Left lung (tissue), 10 donors: ENCODE data around the gene TSHZ3. TPM values are rescaled to one million over a fixed set of nuclear protein-coding genes. Genes with fewer than 3 reads are reported as not detected.

Source experiments
- ATAC-seq: fragments of 200-7000 bp; cut with Tn5 transposase; one replicate; pipeline ENCODE4 v1.9.1; 2020; ENCODE audit warnings: moderate library complexity
- DNase-seq, 4 donors: peaks; one replicate each; pipeline ENCODE4 v3.0.0-alpha.2; 2013 to 2020
- H3K27ac ChIP-seq, 2 donors: fragments of 200-600 bp; sonication (generic) in 1 of 2; one replicate each; pipeline versions ENCODE4 v1.5.0 to v1.8.0; 2020 to 2021
- H3K27me3 ChIP-seq, 2 donors: fragments of 200-600 bp; sonication (generic) in 1 of 2; one replicate each; pipeline versions ENCODE4 v1.5.0 to v1.8.0; 2020 to 2021
- H3K36me3 ChIP-seq, 2 donors: fragments of 200-600 bp; sonication (generic) in 1 of 2; one replicate each; pipeline versions ENCODE4 v1.5.0 to v1.8.0; 2020 to 2021
- H3K4me1 ChIP-seq, 2 donors: fragments of 200-600 bp; one replicate each; pipeline ENCODE4 v1.8.0; 2021
- H3K4me3 ChIP-seq, 2 donors: fragments of 200-600 bp; sonication (generic) in 1 of 2; one replicate each; pipeline versions ENCODE4 v1.5.0 to v1.8.0; 2020 to 2021; ENCODE audit warnings: mild to moderate bottlenecking in 1 of 2
- H3K9me3 ChIP-seq, 2 donors: fragments of 200-600 bp; sonication (generic) in 1 of 2; one replicate each; pipeline versions ENCODE4 v1.5.0 to v1.8.0; 2020 to 2021
- CTCF ChIP-seq, 2 donors: fragments of 200-600 bp; sonication (generic) in 1 of 2; IDR thresholded peaks; one replicate each; pipeline versions ENCODE4 v1.5.0 to v1.8.0; 2021; ENCODE audit warnings: antibody characterized with exemption in 2 of 2
- intact Hi-C, 2 donors: fragments of 100-400 bp; cut with DNase I; formaldehyde crosslinking; loops; one replicate each; pipeline versions ENCODE4 v1.11.2 to v1.14.2; 2022
- polyA plus RNA-seq, 6 donors: library from polyadenylated mRNA; unstranded; fragments of 120-200 nt; gene quantifications; one replicate each; pipeline ENCODE4 v1.2.1, GENCODE V29; 2013; ENCODE audit not compliant: insufficient read length in 6 of 6
- total RNA-seq, 2 donors: library from RNA; stranded (reverse); fragmentation: NEBNext Ultra II Directional; extraction: Animal tissue kit (Norgen Biotek cat#: 25700); gene quantifications; one replicate each; pipeline ENCODE4 v1.2.1, GENCODE V29; 2021
- donor health status: DM: no; HTN: yes; CAD: no.
- donor health status: DM: no; HTN: no; CAD: no.

The TSHZ3 gene
- total and polyA plus RNA-seq, 8 donors, result 6.7 to 42.9 (median 35.2) TPM

DNA sequence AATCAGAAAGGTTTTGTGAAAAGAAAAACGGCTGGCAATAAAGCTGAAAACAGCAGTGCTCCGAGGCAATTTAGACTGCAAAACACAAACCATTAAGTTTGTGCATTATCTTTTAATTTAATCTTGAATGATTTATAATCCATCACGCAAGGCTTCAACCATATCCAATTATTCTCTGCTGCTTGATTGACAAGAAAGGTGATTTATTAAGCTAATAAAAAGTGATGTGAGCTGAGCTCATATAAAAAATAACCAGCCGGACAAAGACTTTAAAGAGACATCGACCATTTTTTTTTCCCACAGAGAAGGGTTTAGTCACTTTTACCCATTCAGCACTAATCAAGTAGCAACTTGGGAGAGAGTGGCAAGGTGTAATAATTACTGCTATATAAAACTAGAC is 33.6 kb downstream of the TSHZ3 start:
- H3K4me1 ChIP-seq, result peaks cover 0 to 48% of the 10 kb centered on the region in 2 donors
- no peak overlapping the region for H3K4me3 ChIP-seq
- no peak for DNase-seq
- no peaks in the 10 kb centered on the region for H3K9me3 ChIP-seq
- no peak for ATAC-seq
- no peak overlapping the region for H3K27ac ChIP-seq
- H3K36me3 ChIP-seq, result no peaks in the 10 kb centered on the region
- H3K27me3 ChIP-seq, result peaks cover 0 to 16% of the 10 kb centered on the region in 2 donors
- intact Hi-C loops, result no loop called here
- TF ChIP-seq CTCF (IDR thresholded peaks at IDR 0.05), result no peak

DNA sequence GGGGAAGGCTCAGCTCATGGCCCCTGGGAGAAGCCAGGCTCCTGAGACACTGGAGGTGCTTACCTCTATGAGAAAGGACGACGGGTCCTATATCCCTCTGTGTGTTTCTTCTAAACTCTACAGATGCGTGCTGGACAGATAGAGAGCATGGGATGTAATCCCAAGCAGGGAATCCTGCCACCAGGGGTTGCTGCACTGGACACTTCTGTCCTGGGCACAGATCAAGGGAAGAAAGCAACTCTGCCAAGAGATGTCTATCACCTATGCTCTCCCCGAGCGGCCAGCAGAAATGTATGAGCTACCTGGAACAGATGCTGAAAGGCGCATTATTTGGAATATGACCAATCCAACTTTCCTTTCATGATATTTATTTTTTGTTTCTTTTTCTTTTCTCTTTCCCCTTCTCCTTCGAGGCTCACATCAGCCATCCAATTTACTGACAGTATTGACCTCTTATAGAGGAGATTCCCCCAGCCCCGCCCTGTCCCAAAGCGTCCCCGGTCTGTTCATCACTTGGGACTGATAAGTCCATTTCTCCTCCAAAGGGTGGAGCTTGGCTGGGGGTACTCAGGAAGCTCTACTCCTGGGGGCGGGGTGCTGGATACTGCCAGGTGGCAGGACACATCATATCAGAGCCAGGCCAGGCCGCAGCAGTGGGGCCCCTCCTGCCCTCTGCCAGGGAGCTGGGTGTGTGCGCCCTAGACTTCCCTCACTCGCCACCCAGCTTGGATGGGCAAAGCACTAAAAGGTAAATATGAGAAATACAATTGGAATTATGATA is 34.2 kb downstream of the TSHZ3 start:
- peak in 2 of 4 donors; percentile 31 to 72 for DNase-seq
- intact Hi-C loops, result no loop called here
- Histone ChIP-seq H3K4me3 (no peak overlapping the region), H3K36me3 (no peaks in the 10 kb centered on the region), H3K27ac (no peak overlapping the region), H3K9me3 (no peaks in the 10 kb centered on the region), H3K27me3 (peaks cover 0 to 16% of the 10 kb centered on the region in 2 donors), H3K4me1 (peaks cover 0 to 48% of the 10 kb centered on the region in 2 donors)
- no peak for ATAC-seq
- no peak for TF ChIP-seq CTCF (IDR thresholded peaks at IDR 0.05)

DNA sequence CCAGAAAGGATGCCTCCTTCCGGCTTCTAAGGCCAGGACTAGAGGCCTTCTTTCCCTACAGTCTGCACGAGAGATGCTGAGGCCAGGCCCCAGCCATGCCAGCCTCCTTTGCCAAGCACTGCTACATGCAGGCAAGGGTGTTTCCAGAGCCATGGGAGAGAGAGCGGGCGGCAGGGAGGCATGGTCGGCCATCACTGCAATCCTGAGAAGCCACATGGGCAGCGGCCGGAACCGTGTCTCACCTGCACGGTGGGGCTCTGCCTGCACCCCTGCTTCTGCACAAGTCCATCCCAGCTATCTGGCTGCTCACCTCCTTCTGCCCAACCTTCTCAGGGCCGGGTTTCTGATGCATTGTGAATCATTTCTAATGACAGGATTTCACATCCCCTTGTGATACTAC is 35.1 kb downstream of the TSHZ3 start:
- Histone ChIP-seq H3K36me3 (no peaks in the 10 kb centered on the region), H3K4me1 (peaks cover 0 to 48% of the 10 kb centered on the region in 2 donors), H3K27me3 (peaks cover 0 to 13% of the 10 kb centered on the region in 2 donors), H3K27ac (no peak overlapping the region), H3K4me3 (no peak overlapping the region), H3K9me3 (no peaks in the 10 kb centered on the region)
- no peak for TF ChIP-seq CTCF (IDR thresholded peaks at IDR 0.05)
- intact Hi-C loops, result no loop called here
- DNase-seq (peak in 1 of 4 donors; percentile 29), ATAC-seq (no peak)

DNA sequence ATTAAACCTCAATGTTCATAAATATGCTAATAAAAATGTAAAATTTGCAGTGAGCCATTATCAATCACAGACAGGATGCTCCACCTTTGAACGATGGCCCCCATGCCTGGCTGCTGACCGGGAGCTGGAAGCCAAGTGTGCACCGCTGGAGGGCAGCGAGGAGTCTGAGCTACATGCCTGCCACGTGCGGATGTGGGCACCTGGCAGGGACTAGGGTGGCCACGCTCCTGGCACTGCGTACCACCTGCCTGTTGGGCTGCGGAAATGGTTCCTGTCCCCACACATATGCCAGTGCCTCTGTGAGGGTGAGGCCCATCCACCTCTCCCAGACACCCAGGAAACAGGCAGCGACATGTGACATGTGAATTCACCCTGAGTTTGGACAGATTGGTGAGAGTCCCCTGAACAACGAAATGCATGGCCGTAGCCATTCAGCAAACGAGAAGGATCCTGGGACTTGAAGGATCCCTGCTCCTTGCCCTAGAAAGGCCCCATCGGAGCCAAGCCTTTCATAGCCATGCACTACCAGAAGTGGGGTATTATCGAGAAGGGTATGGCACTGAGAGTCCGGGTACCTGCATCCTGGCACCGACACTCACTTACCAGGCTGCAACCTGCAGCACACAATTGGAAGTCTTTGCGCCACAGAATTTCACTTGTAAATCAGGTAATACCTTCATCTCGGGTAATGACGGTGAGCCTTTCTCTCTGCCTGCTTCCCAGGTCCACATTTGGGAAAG is 35.8 kb downstream of the TSHZ3 start:
- no peaks in the 10 kb centered on the region for H3K36me3 ChIP-seq
- intact Hi-C loops, result no loop called here

More for the DNA sequence above, 35.8 kb downstream of the TSHZ3 start:
- H3K9me3 ChIP-seq, result no peaks in the 10 kb centered on the region
- H3K4me1 ChIP-seq, result peaks cover 0 to 48% of the 10 kb centered on the region in 2 donors
- no peak overlapping the region for H3K27ac ChIP-seq
- no peak for TF ChIP-seq CTCF (IDR thresholded peaks at IDR 0.05)
- ATAC-seq (no peak), DNase-seq (peak in 1 of 4 donors; percentile 31)
- H3K27me3 ChIP-seq, result peaks cover 0 to 13% of the 10 kb centered on the region in 2 donors
- no peak overlapping the region for H3K4me3 ChIP-seq
